Parathyroid adenoma (tissue), 2 donors: ENCODE measurements around the gene SLC24A5.

Source experiments
- H2AFZ ChIP-seq: fragments of 300-600 bp; sonication (generic); one replicate; pipeline ENCODE4 v1.7.0; 2017; ENCODE audit warnings: antibody characterized with exemption, mild to moderate bottlenecking
- H3K27ac ChIP-seq: fragments of 300-600 bp; sonication (generic); one replicate; pipeline ENCODE4 v1.7.0; 2017
- H3K27me3 ChIP-seq: fragments of 300-600 bp; sonication (generic); one replicate; pipeline ENCODE4 v1.7.0; 2017; ENCODE audit warnings: low read length; ENCODE audit not compliant: control insufficient read depth, insufficient read depth
- H3K36me3 ChIP-seq: fragments of 300-600 bp; sonication (generic); one replicate; pipeline ENCODE4 v1.7.0; 2017; ENCODE audit warnings: low read length; ENCODE audit not compliant: control insufficient read depth, insufficient read depth
- H3K4me1 ChIP-seq: fragments of 300-600 bp; sonication (generic); one replicate; pipeline ENCODE4 v1.7.0; 2017; ENCODE audit warnings: control low read depth
- H3K4me2 ChIP-seq: fragments of 300-600 bp; sonication (generic); one replicate; pipeline ENCODE4 v1.7.0; 2017; ENCODE audit warnings: low read length
- H3K4me3 ChIP-seq: fragments of 300-600 bp; sonication (generic); one replicate; pipeline ENCODE4 v1.7.0; 2017; ENCODE audit warnings: low read depth, low read length
- H3K79me2 ChIP-seq: fragments of 300-600 bp; sonication (generic); one replicate; pipeline ENCODE4 v1.7.0; 2017; ENCODE audit warnings: control low read depth
- H3K9ac ChIP-seq: fragments of 300-600 bp; sonication (generic); one replicate; pipeline ENCODE4 v1.7.0; 2017; ENCODE audit warnings: mild to moderate bottlenecking
- H3K9me3 ChIP-seq: fragments of 300-600 bp; sonication (generic); one replicate; pipeline ENCODE4 v1.7.0; 2017; ENCODE audit warnings: low read length; ENCODE audit not compliant: control insufficient read depth
- CTCF ChIP-seq: fragments of 300-600 bp; sonication (generic); IDR thresholded peaks from one replicate; pipeline ENCODE4 v1.7.0; 2017; ENCODE audit warnings: antibody characterized with exemption, mild to moderate bottlenecking
- donor health status: primary hyperparathyroidism.

SLC24A5 gene

GRCh38 chr15:48143856-48144255, 23.1 kb downstream of the SLC24A5 start:
- Histone ChIP-seq H3K4me1 (no peaks in the 10 kb centered on the region), H3K4me3 (no peak overlapping the region), H3K27ac (no peak overlapping the region), H3K9ac (no peak overlapping the region), H3K27me3 (no peaks in the 10 kb centered on the region), H3K79me2 (no peaks in the 10 kb centered on the region), H3K4me2 (no peak overlapping the region), H2AFZ (no peak overlapping the region), H3K9me3 (no peaks in the 10 kb centered on the region), H3K36me3 (no peaks in the 10 kb centered on the region)
- no peak for TF ChIP-seq CTCF

DNA sequence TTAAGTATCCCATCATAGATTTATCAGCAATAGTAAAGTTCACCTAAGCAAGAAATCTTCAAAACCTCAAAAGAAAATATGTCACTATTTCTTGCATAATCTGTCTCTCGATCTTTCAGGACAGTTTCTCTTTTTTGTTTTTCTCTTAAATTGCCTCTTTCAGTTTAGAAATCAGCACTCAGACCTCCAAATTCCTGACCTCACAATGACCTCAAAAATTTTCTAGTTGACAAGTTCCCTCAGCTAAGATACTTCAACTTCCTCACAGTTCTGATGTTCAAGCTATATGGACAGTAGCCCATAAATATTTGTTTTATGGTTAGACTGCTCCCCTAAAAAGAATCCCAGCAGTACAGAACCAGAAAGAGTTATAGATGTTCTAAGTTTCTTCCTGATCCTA, 24.1 kb downstream of the SLC24A5 start:
- H3K27ac ChIP-seq: no peak overlapping the region
- no peaks in the 10 kb centered on the region for H3K4me1 ChIP-seq
- TF ChIP-seq CTCF: no peak

GRCh38 chr15:48145923-48146322, 25.1 kb downstream of the SLC24A5 start:
- TF ChIP-seq CTCF: no peak
- Histone ChIP-seq H3K9ac (no peak overlapping the region), H3K27me3 (no peaks in the 10 kb centered on the region), H3K36me3 (no peaks in the 10 kb centered on the region), H3K27ac (no peak overlapping the region), H3K9me3 (no peaks in the 10 kb centered on the region), H3K79me2 (no peaks in the 10 kb centered on the region), H3K4me1 (no peaks in the 10 kb centered on the region), H3K4me2 (no peak overlapping the region), H2AFZ (no peak overlapping the region), H3K4me3 (no peak overlapping the region)

More for the DNA sequence above, 24.1 kb downstream of the SLC24A5 start:
- no peaks in the 10 kb centered on the region for H3K36me3 ChIP-seq
- no peaks in the 10 kb centered on the region for H3K9me3 ChIP-seq
- no peaks in the 10 kb centered on the region for H3K79me2 ChIP-seq
- no peaks in the 10 kb centered on the region for H3K27me3 ChIP-seq
- no peak overlapping the region for H3K4me3 ChIP-seq
- H2AFZ ChIP-seq: no peak overlapping the region
- H3K4me2 ChIP-seq: no peak overlapping the region
- H3K9ac ChIP-seq: no peak overlapping the region

DNA sequence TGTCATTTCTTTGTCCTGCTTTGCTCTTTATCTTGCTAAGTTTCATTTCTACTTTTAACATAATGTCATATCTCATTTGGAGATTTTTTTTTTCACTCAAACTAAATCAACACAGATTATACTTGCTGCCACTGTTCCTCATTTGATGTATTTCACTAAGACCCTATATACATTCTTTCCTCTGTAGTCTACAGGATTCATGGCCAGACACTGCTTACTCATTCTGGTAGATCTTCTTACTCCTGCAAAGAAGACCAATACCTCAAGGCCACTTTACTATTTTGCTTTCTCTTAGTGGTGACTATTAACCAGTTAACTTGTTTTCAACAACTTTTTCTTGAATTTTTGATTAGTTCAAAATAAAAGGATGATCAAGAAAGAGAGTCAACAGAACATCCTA, 26.6 kb downstream of the SLC24A5 start:
- H2AFZ ChIP-seq: no peak overlapping the region
- H3K4me3 ChIP-seq: no peak overlapping the region
- no peak overlapping the region for H3K27ac ChIP-seq
- H3K4me2 ChIP-seq: no peak overlapping the region
- no peaks in the 10 kb centered on the region for H3K79me2 ChIP-seq
- H3K9me3 ChIP-seq: no peaks in the 10 kb centered on the region
- no peaks in the 10 kb centered on the region for H3K36me3 ChIP-seq
- no peaks in the 10 kb centered on the region for H3K4me1 ChIP-seq
- no peaks in the 10 kb centered on the region for H3K27me3 ChIP-seq
- no peak overlapping the region for H3K9ac ChIP-seq
- no peak for TF ChIP-seq CTCF

- Histone ChIP-seq H3K27me3 (no peaks in the 10 kb centered on the region), H2AFZ (no peak overlapping the region), H3K4me3 (no peak overlapping the region), H3K27ac (no peak overlapping the region), H3K4me2 (no peak overlapping the region), H3K36me3 (no peaks in the 10 kb centered on the region), H3K9ac (no peak overlapping the region), H3K9me3 (no peaks in the 10 kb centered on the region), H3K4me1 (no peaks in the 10 kb centered on the region), H3K79me2 (no peaks in the 10 kb centered on the region)
- no peak for TF ChIP-seq CTCF
These were observed 29.1 kb downstream of the SLC24A5 start for GRCh38 chr15:48149858-48150257.
